ENCODE data around the gene ABLIM3.

DNA sequence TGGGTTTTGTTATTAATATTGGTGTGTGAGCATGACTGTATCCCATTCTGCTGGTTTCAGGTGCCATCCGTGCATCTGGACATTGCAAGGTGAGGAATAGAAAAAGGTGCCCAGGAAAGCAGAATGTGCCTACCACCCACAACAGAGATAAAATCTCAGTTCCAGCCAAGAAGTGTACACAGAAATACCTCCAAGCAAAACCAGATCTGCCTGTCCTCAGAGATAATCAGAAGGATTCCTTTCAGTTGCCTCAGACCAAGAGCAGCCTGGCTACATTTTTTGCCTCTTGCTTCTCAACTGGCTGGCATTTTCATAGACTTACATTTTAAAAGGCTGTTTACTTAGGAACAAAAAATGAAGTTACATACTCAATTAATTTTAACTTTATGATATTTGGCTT, 12.1 kb upstream of the ABLIM3 start:
- TF ChIP-seq, protein P1, sequence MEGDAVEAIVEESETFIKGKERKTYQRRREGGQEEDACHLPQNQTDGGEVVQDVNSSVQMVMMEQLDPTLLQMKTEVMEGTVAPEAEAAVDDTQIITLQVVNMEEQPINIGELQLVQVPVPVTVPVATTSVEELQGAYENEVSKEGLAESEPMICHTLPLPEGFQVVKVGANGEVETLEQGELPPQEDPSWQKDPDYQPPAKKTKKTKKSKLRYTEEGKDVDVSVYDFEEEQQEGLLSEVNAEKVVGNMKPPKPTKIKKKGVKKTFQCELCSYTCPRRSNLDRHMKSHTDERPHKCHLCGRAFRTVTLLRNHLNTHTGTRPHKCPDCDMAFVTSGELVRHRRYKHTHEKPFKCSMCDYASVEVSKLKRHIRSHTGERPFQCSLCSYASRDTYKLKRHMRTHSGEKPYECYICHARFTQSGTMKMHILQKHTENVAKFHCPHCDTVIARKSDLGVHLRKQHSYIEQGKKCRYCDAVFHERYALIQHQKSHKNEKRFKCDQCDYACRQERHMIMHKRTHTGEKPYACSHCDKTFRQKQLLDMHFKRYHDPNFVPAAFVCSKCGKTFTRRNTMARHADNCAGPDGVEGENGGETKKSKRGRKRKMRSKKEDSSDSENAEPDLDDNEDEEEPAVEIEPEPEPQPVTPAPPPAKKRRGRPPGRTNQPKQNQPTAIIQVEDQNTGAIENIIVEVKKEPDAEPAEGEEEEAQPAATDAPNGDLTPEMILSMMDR (IDR thresholded peaks at IDR 0.05; ENCODE audit: insufficient read depth, low read length) = no peak
- TF ChIP-seq POLR2AphosphoS5 (IDR thresholded peaks at IDR 0.05; ENCODE audit: low read depth) (no peak), SPI1 (IDR thresholded peaks at IDR 0.05; ENCODE audit: borderline replicate concordance, low read depth) (no peak)
